Measurements from ENCODE around the gene ZBTB49. TPM values are rescaled to one million over a fixed set of nuclear protein-coding genes. Genes with fewer than 3 reads are reported as not detected.

ZBTB49 gene
- total and polyA plus RNA-seq, 2 of the 13 experiments (the other 11 are each of a cell fraction or from before 2014, with no cell fraction given) = 3.3 to 4.3 TPM

- Histone ChIP-seq H3K9ac (ENCODE audit: insufficient read depth, low read depth, low read length) (no peak overlapping the region), H2AFZ (ENCODE audit: low read length) (no peak overlapping the region), H3K9me3 (ENCODE audit: low read length) (no peaks in the 10 kb centered on the region), H3K36me3 (replicated peaks in 1 of 2; ENCODE audit: control insufficient read depth in 1 of 2, insufficient read depth in 2 of 2, low read length in 2 of 2) (peaks cover 5 to 16% of the 10 kb centered on the region in 2 experiments; a peak in 4 of 5 replicates), H3K4me1 (ENCODE audit: insufficient read depth, low read length) (peaks cover 7% of the 10 kb centered on the region; the same call in 1 of the 2 replicates), H3K27ac (ENCODE audit: extremely low read length, insufficient read depth, low read length) (no peak overlapping the region), H3K4me2 (ENCODE audit: low read depth, low read length) (no peak overlapping the region), H3K79me2 (ENCODE audit: insufficient read depth, low read length) (no peaks in the 10 kb centered on the region), H3K27me3 (ENCODE audit: control insufficient read depth in 1 of 2, insufficient read depth in 2 of 2, low read length in 2 of 2) (no peaks in the 10 kb centered on the region), H3K4me3 (replicated peaks in 1 of 3; ENCODE audit: insufficient read depth in 1 of 3, low read depth in 2 of 3, low read length in 3 of 3) (no peak overlapping the region), H4K20me1 (ENCODE audit: insufficient read depth, low read length) (no peaks in the 10 kb centered on the region)
- CTCF ChIA-PET (ENCODE audit: low intra/inter-chr PET ratio, low total read pairs) = no interaction called here
- no TSS peak for BruUV-seq (replicated peaks)
- DNase-seq (ENCODE audit: low spot score) (no peak), ATAC-seq (no peak), FAIRE-seq (no peak)
- POLR2A ChIA-PET = no interaction called here
- 95% methylated on average over 10 of the region's 11 CpGs for WGBS (ENCODE audit: low lambda C conversion rate)
- no peak for TF ChIP-seq ISX (CRISPR knock-in tag; conservative IDR thresholded peaks at IDR 0.05)
- no peak for TF ChIP-seq EHMT2 (IDR thresholded peaks at IDR 0.05; ENCODE audit: borderline replicate concordance, low read depth, low read length)
- TF ChIP-seq ZNF749 (CRISPR knock-in tag; IDR thresholded peaks at IDR 0.05; ENCODE audit: borderline replicate concordance) = no peak
- TF ChIP-seq ZNF253 (CRISPR knock-in tag; IDR thresholded peaks at IDR 0.05; ENCODE audit: borderline replicate concordance) = no peak
- in situ Hi-C loops (cut with HindIII; ENCODE audit: extremely low pct_ligation_motif_present, low pct_unique_long_range_greater_than_20kb) = no loop called here
- intact Hi-C loops (cut with micrococcal nuclease; ENCODE audit: unreplicated experiment) = no loop called here
These were observed 16.9 kb downstream of the ZBTB49 start for GRCh38 chr4:4306920-4307319.

GRCh38 chr4:4308800-4309441 lies 18.9 kb downstream of the ZBTB49 start:
- Histone ChIP-seq H3K79me2 (ENCODE audit: insufficient read depth, low read length) (no peaks in the 10 kb centered on the region), H3K36me3 (replicated peaks in 1 of 2; ENCODE audit: control insufficient read depth in 1 of 2, insufficient read depth in 2 of 2, low read length in 2 of 2) (peaks cover 7 to 13% of the 10 kb centered on the region in 2 experiments; a peak in 4 of 5 replicates), H3K4me2 (ENCODE audit: low read depth, low read length) (no peak overlapping the region), H4K20me1 (ENCODE audit: insufficient read depth, low read length) (no peaks in the 10 kb centered on the region), H3K4me3 (replicated peaks in 1 of 3; ENCODE audit: insufficient read depth in 1 of 3, low read depth in 2 of 3, low read length in 3 of 3) (no peak overlapping the region), H2AFZ (ENCODE audit: low read length) (no peak overlapping the region), H3K9ac (ENCODE audit: insufficient read depth, low read depth, low read length) (no peak overlapping the region), H3K9me3 (ENCODE audit: low read length) (no peaks in the 10 kb centered on the region), H3K27me3 (ENCODE audit: control insufficient read depth in 1 of 2, insufficient read depth in 2 of 2, low read length in 2 of 2) (no peaks in the 10 kb centered on the region), H3K27ac (ENCODE audit: extremely low read length, insufficient read depth, low read length) (no peak overlapping the region), H3K4me1 (ENCODE audit: insufficient read depth, low read length) (peaks cover 7% of the 10 kb centered on the region; the same call in 1 of the 2 replicates)
- no TSS peak for BruUV-seq (replicated peaks)
- 98% methylated on average over 9 of the region's 9 CpGs for WGBS (ENCODE audit: low lambda C conversion rate)
- ChIA-PET POLR2A (no interaction called here), CTCF (ENCODE audit: low intra/inter-chr PET ratio, low total read pairs) (no interaction called here)
- no peak for ATAC-seq
- FAIRE-seq = no peak
- in situ Hi-C loops (cut with HindIII; ENCODE audit: extremely low pct_ligation_motif_present, low pct_unique_long_range_greater_than_20kb) (no loop called here), intact Hi-C loops (cut with micrococcal nuclease; ENCODE audit: unreplicated experiment) (no loop called here)
- DNase-seq (ENCODE audit: low spot score) = no peak
- TF ChIP-seq KIAA2018 (CRISPR knock-in tag; IDR thresholded peaks at IDR 0.05; ENCODE audit: borderline replicate concordance) (no peak), SNAPC5 (CRISPR knock-in tag; IDR thresholded peaks at IDR 0.05; ENCODE audit: borderline replicate concordance) (no peak), GMEB1 (CRISPR knock-in tag; IDR thresholded peaks at IDR 0.05; ENCODE audit: borderline replicate concordance) (no peak)
